ENCODE data around the gene BTNL9.

GRCh38 chr5:181071257-181071656 is 31.2 kb downstream of the BTNL9 start:
- TF ChIP-seq, protein P1, sequence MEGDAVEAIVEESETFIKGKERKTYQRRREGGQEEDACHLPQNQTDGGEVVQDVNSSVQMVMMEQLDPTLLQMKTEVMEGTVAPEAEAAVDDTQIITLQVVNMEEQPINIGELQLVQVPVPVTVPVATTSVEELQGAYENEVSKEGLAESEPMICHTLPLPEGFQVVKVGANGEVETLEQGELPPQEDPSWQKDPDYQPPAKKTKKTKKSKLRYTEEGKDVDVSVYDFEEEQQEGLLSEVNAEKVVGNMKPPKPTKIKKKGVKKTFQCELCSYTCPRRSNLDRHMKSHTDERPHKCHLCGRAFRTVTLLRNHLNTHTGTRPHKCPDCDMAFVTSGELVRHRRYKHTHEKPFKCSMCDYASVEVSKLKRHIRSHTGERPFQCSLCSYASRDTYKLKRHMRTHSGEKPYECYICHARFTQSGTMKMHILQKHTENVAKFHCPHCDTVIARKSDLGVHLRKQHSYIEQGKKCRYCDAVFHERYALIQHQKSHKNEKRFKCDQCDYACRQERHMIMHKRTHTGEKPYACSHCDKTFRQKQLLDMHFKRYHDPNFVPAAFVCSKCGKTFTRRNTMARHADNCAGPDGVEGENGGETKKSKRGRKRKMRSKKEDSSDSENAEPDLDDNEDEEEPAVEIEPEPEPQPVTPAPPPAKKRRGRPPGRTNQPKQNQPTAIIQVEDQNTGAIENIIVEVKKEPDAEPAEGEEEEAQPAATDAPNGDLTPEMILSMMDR (IDR thresholded peaks at IDR 0.05), result no peak
- TF ChIP-seq POLR2AphosphoS5 (IDR thresholded peaks at IDR 0.05; ENCODE audit: low read depth, low read length) (no peak), TCF7L2 (IDR thresholded peaks at IDR 0.05; ENCODE audit: low read depth, low read length) (no peak), SIN3A (IDR thresholded peaks at IDR 0.05; ENCODE audit: borderline replicate concordance, insufficient read depth, low read depth, low read length) (no peak)
- TF ChIP-seq, protein P2, sequence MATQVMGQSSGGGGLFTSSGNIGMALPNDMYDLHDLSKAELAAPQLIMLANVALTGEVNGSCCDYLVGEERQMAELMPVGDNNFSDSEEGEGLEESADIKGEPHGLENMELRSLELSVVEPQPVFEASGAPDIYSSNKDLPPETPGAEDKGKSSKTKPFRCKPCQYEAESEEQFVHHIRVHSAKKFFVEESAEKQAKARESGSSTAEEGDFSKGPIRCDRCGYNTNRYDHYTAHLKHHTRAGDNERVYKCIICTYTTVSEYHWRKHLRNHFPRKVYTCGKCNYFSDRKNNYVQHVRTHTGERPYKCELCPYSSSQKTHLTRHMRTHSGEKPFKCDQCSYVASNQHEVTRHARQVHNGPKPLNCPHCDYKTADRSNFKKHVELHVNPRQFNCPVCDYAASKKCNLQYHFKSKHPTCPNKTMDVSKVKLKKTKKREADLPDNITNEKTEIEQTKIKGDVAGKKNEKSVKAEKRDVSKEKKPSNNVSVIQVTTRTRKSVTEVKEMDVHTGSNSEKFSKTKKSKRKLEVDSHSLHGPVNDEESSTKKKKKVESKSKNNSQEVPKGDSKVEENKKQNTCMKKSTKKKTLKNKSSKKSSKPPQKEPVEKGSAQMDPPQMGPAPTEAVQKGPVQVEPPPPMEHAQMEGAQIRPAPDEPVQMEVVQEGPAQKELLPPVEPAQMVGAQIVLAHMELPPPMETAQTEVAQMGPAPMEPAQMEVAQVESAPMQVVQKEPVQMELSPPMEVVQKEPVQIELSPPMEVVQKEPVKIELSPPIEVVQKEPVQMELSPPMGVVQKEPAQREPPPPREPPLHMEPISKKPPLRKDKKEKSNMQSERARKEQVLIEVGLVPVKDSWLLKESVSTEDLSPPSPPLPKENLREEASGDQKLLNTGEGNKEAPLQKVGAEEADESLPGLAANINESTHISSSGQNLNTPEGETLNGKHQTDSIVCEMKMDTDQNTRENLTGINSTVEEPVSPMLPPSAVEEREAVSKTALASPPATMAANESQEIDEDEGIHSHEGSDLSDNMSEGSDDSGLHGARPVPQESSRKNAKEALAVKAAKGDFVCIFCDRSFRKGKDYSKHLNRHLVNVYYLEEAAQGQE (IDR thresholded peaks at IDR 0.05; ENCODE audit: insufficient read depth in 1 of 2, low read depth in 2 of 2, low read length in 1 of 2), result no peak
